ENCODE data around the gene DDX52. TPM values are rescaled to one million over a fixed set of nuclear protein-coding genes. Genes with fewer than 3 reads are reported as not detected.

Gene DDX52
- total and polyA plus RNA-seq, 9 donors = 14.4 to 21.2 (median 17.6) TPM

DNA sequence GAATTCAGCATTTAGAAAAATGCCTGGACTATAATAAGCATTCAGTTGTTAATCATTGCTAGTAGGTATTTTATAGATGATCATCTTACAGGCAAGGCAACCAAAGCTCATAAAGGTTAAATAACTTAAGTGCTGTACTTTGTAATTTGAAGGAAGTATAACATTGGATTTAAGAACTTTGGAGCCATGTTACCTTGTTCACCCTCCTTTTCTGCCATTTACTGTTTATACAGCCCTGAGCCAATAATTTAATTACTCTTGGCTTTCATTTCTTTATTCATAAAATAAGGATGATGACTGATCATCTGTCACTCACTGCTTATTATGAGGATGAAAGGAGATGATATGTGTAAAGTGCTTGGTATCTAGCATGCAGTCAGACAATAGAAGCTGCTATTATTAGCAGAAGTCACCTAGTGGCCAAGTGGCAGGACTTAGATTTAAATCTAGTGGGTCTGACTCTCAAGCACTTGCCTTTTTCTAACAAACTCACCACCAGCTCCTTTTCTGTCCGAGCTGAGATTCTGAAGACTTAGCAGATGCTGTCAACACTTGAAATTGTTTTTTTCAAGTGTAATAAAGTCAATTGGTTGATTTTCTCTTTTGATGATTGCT lies 18.3 kb upstream of the DDX52 start:
- Histone ChIP-seq H3K36me3 (ENCODE audit: control insufficient read depth, insufficient read depth, low read length) (no peaks in the 10 kb centered on the region), H3K4me3 (ENCODE audit: low read length) (no peak overlapping the region), H3K4me1 (ENCODE audit: control insufficient read depth, insufficient read depth, low read length) (no peaks in the 10 kb centered on the region), H3K27me3 (ENCODE audit: control insufficient read depth, insufficient read depth, low read length) (peaks cover 5% of the 10 kb centered on the region), H3K9me3 (replicated peaks; ENCODE audit: control insufficient read depth, low read depth, low read length) (no peaks in the 10 kb centered on the region), H3K27ac (ENCODE audit: low read length) (no peak overlapping the region)
- DNase-seq = no peak
- no CpG with 5 or more reads among the region's 1 CpG for WGBS (ENCODE audit: insufficient coverage)

DNA sequence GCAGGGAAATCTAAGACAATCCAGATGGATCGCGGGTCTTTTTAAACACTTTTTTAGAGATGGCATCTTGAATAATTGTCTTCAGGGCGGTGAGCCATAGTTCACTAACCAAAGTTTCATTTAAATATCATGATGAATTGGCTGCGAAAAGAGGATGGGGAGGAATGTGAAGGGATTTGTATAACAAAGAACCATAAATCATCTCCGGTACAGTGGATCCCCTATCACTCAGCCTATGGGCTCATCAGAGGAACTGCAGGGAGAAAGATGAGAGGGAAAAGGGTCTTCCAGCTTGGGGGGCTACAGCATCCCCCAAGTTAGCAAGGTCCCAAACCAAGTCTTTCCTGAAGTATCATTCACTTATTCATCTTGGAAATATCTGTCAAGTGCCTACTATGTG lies 16.7 kb upstream of the DDX52 start:
- Histone ChIP-seq H3K9me3 (replicated peaks; ENCODE audit: control insufficient read depth, low read depth, low read length) (no peaks in the 10 kb centered on the region), H3K4me3 (ENCODE audit: low read length) (no peak overlapping the region), H3K36me3 (ENCODE audit: control insufficient read depth, insufficient read depth, low read length) (no peaks in the 10 kb centered on the region), H3K4me1 (ENCODE audit: control insufficient read depth, insufficient read depth, low read length) (no peaks in the 10 kb centered on the region), H3K27ac (ENCODE audit: low read length) (no peak overlapping the region), H3K27me3 (ENCODE audit: control insufficient read depth, insufficient read depth, low read length) (peaks cover 5% of the 10 kb centered on the region)
- no peak for DNase-seq
- WGBS (ENCODE audit: insufficient coverage) = no CpG with 5 or more reads among the region's 5 CpGs

DNA sequence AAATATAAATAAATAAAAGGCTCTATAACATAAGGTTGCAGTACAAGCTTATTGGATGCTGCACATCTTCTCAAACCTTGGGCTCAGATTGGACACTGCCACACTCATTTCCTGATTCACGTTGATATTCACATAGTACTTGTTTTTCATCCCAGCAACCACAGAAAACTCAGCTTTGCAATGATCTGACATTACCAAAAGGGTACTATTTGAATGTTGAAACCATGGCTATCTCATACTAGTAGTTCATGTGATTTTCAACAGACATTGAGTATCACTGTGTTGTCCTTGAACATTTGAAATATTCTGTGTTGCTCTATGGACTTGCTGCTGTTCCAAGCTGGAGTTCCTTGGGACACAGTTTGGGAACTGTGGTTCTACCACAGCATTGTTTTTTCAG lies 14.0 kb upstream of the DDX52 start:
- Histone ChIP-seq H3K4me3 (ENCODE audit: low read length) (no peak overlapping the region), H3K27ac (ENCODE audit: low read length) (no peak overlapping the region), H3K4me1 (ENCODE audit: control insufficient read depth, insufficient read depth, low read length) (no peaks in the 10 kb centered on the region), H3K27me3 (ENCODE audit: control insufficient read depth, insufficient read depth, low read length) (peaks cover 3% of the 10 kb centered on the region), H3K9me3 (replicated peaks; ENCODE audit: control insufficient read depth, low read depth, low read length) (no peaks in the 10 kb centered on the region), H3K36me3 (ENCODE audit: control insufficient read depth, insufficient read depth, low read length) (no peaks in the 10 kb centered on the region)
- 67% methylated on average over 1 of the region's 1 CpG for WGBS (ENCODE audit: insufficient coverage)
- no peak for DNase-seq

DNA sequence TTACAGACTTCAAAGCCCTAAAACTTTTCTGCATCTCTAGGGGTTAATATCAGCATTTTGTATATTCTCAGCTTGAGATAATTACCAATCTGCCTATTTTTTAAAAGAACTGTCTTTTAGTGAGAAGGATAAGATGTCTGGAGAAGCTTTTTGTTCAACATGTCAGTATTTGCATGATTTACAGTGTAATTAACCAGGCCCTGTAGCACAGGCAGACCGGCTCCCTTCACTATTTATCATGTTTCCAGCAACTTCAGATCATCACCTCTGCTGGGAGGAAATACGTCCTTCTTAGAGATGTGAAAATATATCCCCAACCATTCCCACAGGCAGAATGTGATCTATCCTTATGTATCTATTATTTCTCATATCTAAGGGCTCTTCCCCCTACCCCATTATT lies 8.6 kb upstream of the DDX52 start:
- Histone ChIP-seq H3K4me3 (ENCODE audit: low read length) (no peak overlapping the region), H3K36me3 (ENCODE audit: control insufficient read depth, insufficient read depth, low read length) (no peaks in the 10 kb centered on the region), H3K9me3 (replicated peaks; ENCODE audit: control insufficient read depth, low read depth, low read length) (no peaks in the 10 kb centered on the region), H3K27ac (ENCODE audit: low read length) (no peak overlapping the region), H3K4me1 (ENCODE audit: control insufficient read depth, insufficient read depth, low read length) (no peaks in the 10 kb centered on the region), H3K27me3 (ENCODE audit: control insufficient read depth, insufficient read depth, low read length) (peaks cover 2% of the 10 kb centered on the region)
- DNase-seq = no peak
- WGBS (ENCODE audit: insufficient coverage) = no CpG with 5 or more reads among the region's 2 CpGs

DNA sequence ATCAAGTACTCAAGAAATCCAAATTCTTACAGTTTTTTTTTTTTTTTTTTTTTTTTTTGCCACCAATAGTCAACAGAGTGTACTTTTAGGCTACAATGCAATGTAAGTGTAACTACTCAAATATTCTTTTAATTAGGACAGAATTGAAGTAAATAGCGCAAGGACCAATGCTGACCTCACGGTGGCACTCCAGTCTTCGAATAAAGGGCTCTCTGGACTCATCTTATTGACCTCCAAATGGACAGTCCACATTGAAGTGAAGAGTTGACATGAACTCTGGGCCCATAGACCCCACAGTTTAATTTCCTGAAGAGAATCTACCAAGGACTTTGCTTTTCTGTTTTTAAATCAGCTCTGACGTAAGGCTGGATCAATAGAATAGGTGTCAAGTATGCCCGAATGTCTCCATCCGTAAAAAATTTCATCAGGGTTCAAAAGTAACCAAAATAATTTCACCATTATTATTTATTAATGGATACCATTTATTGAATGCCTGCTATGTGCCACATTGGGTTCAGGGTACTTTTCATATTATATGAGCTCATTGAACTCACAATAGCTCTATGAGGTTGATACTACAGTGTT lies 7.3 kb upstream of the DDX52 start:
- H3K9me3 ChIP-seq (replicated peaks; ENCODE audit: control insufficient read depth, low read depth, low read length) = no peaks in the 10 kb centered on the region
- peak; percentile 23 for DNase-seq
- H3K4me1 ChIP-seq (ENCODE audit: control insufficient read depth, insufficient read depth, low read length) = no peaks in the 10 kb centered on the region
- no CpG with 5 or more reads among the region's 6 CpGs for WGBS (ENCODE audit: insufficient coverage)
- no peak overlapping the region for H3K4me3 ChIP-seq (ENCODE audit: low read length)
- no peaks in the 10 kb centered on the region for H3K36me3 ChIP-seq (ENCODE audit: control insufficient read depth, insufficient read depth, low read length)
- peaks cover 2% of the 10 kb centered on the region for H3K27me3 ChIP-seq (ENCODE audit: control insufficient read depth, insufficient read depth, low read length)
- no peak overlapping the region for H3K27ac ChIP-seq (ENCODE audit: low read length)

DNA sequence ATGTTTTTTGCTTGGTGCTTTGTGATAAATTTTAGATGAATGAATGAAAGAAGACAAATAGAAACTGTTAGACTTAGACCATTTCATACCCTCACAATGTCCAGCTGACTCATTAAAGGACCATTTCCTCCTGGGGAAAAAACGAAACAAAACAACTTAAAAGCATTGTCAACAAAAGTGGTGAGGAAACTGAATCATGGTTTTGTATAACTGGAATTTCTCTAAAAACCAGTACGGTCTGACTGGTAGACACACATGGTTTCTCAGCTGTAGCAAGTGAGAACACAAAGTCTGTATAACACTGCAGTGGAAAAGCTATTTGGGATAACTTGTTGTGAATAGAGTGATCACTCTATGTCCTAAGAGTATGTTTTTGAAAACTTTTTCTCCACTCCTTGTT lies 5.3 kb upstream of the DDX52 start:
- Histone ChIP-seq H3K9me3 (replicated peaks; ENCODE audit: control insufficient read depth, low read depth, low read length) (no peaks in the 10 kb centered on the region), H3K27me3 (ENCODE audit: control insufficient read depth, insufficient read depth, low read length) (peaks cover 5% of the 10 kb centered on the region), H3K4me1 (ENCODE audit: control insufficient read depth, insufficient read depth, low read length) (no peaks in the 10 kb centered on the region), H3K36me3 (ENCODE audit: control insufficient read depth, insufficient read depth, low read length) (no peaks in the 10 kb centered on the region), H3K4me3 (ENCODE audit: low read length) (no peak overlapping the region), H3K27ac (ENCODE audit: low read length) (no peak overlapping the region)
- peak; percentile 12 for DNase-seq
- 63% methylated on average over 1 of the region's 2 CpGs for WGBS (ENCODE audit: insufficient coverage)

DNA sequence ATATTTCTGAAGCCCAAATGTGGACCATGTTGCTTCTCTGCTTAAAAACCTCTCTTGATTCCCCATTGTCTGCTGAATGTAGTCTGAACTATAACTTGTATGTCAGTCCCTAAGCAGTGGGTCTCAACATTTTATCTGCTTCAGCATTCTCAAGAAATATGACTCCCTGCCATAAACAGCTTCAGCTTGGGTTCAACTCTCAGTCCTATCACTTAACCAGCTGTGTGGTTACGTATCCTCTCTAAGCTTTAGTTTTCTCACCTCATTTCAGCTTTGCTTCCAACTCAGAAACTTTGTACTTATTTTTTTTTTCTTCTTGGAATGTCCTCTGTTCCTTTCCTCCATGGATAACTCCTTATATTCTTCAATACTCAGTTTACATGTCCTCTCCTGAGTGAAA lies 4.6 kb upstream of the DDX52 start:
- peaks cover 5% of the 10 kb centered on the region for H3K27me3 ChIP-seq (ENCODE audit: control insufficient read depth, insufficient read depth, low read length)
- H3K9me3 ChIP-seq (replicated peaks; ENCODE audit: control insufficient read depth, low read depth, low read length) = no peaks in the 10 kb centered on the region
- H3K27ac ChIP-seq (ENCODE audit: low read length) = no peak overlapping the region
- no CpG with 5 or more reads among the region's 1 CpG for WGBS (ENCODE audit: insufficient coverage)
- DNase-seq = no peak
- no peaks in the 10 kb centered on the region for H3K4me1 ChIP-seq (ENCODE audit: control insufficient read depth, insufficient read depth, low read length)
- H3K36me3 ChIP-seq (ENCODE audit: control insufficient read depth, insufficient read depth, low read length) = no peaks in the 10 kb centered on the region
- no peak overlapping the region for H3K4me3 ChIP-seq (ENCODE audit: low read length)

DNA sequence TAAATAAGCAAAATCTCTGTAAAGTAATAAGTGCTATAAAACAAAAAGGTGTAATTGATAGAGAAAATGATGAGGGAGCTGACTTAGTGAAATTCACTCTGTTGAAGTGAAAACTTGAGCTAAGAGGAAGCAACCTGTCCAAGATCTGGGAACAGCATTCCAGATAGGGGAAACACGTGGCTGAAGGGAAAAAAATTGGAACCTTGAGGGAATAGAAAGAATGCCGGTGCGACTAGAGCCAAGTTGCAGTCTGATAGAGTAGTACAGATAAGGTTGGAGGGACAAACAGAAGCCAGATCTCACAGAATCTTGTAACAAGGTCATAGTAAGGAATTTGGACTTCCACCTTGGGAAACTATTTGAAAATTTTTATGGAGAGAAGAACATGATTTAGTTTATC lies 623 bp upstream of the DDX52 start:
- Histone ChIP-seq H3K36me3 (ENCODE audit: control insufficient read depth, insufficient read depth, low read length) (peaks cover 8% of the 10 kb centered on the region), H3K4me3 (ENCODE audit: low read length) (peak overlapping the region; percentile 92), H3K4me1 (ENCODE audit: control insufficient read depth, insufficient read depth, low read length) (peaks cover 2% of the 10 kb centered on the region), H3K27ac (ENCODE audit: low read length) (peak overlapping the region; percentile 94), H3K9me3 (replicated peaks; ENCODE audit: control insufficient read depth, low read depth, low read length) (no peaks in the 10 kb centered on the region), H3K27me3 (ENCODE audit: control insufficient read depth, insufficient read depth, low read length) (peaks cover 5% of the 10 kb centered on the region)
- DNase-seq = peak; percentile 25
- 10% methylated on average over 3 of the region's 3 CpGs for WGBS (ENCODE audit: insufficient coverage)

DNA sequence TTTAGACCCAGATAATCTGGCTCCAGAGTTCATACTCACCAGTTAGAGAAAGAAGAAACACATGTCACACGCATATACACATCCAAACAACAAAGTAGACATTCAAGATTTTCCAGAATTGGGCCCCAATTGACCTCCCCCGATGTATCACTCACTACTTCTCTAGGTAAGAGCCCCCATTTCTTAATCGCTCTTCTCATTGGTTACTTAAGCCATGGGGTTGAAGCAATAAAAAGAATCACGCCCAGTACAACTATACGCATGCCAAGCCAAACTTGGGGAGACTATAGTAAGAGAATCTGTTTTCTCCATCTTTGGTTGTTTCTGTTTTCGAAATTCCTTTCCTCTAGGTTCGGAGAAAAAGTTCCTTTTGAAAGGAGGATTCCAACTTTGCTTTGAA lies 565 bp downstream of the DDX52 start:
- 0% methylated on average over 1 of the region's 7 CpGs for WGBS (ENCODE audit: insufficient coverage)
- peak overlapping the region; percentile 94 for H3K27ac ChIP-seq (ENCODE audit: low read length)
- peaks cover 8% of the 10 kb centered on the region for H3K36me3 ChIP-seq (ENCODE audit: control insufficient read depth, insufficient read depth, low read length)
- peaks cover 5% of the 10 kb centered on the region for H3K27me3 ChIP-seq (ENCODE audit: control insufficient read depth, insufficient read depth, low read length)
- peaks cover 2% of the 10 kb centered on the region for H3K4me1 ChIP-seq (ENCODE audit: control insufficient read depth, insufficient read depth, low read length)
- H3K4me3 ChIP-seq (ENCODE audit: low read length) = peak overlapping the region; percentile 92
- H3K9me3 ChIP-seq (replicated peaks; ENCODE audit: control insufficient read depth, low read depth, low read length) = no peaks in the 10 kb centered on the region
- peak; percentile 44 for DNase-seq

DNA sequence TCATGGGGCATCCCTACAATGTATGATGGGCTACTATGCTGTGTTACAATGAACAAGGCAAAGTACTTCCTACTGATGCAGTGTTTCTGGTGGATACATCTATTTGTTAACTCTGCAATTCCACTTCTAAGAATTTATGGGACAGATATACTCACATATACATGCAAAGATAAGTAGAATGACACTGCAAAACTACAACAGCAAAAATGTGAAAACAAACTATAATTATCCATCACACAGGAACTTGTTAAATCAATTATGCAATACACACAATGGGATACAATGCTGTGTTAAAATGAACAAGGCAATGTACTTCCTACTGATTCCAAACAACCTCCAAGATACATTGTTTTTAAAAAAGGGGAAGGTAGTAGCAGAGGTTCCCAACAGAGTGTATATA lies 3.2 kb downstream of the DDX52 start:
- Histone ChIP-seq H3K36me3 (ENCODE audit: control insufficient read depth, insufficient read depth, low read length) (peaks cover 14% of the 10 kb centered on the region), H3K4me3 (ENCODE audit: low read length) (no peak overlapping the region), H3K27ac (ENCODE audit: low read length) (no peak overlapping the region), H3K27me3 (ENCODE audit: control insufficient read depth, insufficient read depth, low read length) (peaks cover 3% of the 10 kb centered on the region), H3K9me3 (replicated peaks; ENCODE audit: control insufficient read depth, low read depth, low read length) (no peaks in the 10 kb centered on the region), H3K4me1 (ENCODE audit: control insufficient read depth, insufficient read depth, low read length) (peaks cover 2% of the 10 kb centered on the region)
- no peak for DNase-seq

DNA sequence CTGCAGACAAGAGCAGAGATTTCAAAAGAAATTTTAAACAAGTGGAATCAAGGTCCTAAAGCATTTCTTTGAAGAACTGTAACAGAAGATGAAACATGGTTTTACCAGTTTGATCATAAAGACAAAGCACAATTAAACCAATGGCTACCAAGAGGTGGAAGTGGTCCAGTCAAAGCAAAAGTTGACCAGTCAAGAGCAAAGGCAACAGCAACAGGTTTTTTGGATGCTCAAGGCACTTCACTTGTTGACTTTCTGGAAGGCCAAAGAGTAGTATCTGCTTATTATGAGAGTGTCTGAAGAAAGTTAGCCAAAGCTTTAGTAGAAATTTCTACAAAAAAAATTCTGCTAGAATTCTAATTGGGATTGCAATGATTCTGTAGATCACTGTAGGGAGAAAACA lies 5.3 kb downstream of the DDX52 start:
- Histone ChIP-seq H3K9me3 (replicated peaks; ENCODE audit: control insufficient read depth, low read depth, low read length) (no peaks in the 10 kb centered on the region), H3K4me1 (ENCODE audit: control insufficient read depth, insufficient read depth, low read length) (peaks cover 2% of the 10 kb centered on the region), H3K27me3 (ENCODE audit: control insufficient read depth, insufficient read depth, low read length) (no peaks in the 10 kb centered on the region), H3K4me3 (ENCODE audit: low read length) (no peak overlapping the region), H3K36me3 (ENCODE audit: control insufficient read depth, insufficient read depth, low read length) (peaks cover 14% of the 10 kb centered on the region), H3K27ac (ENCODE audit: low read length) (no peak overlapping the region)
- no peak for DNase-seq

Measured in muscle of leg (tissue), 11 donors.